T-helper 17 cell (primary cell): ENCODE data around the gene TPSG1. TPM values are rescaled to one million over a fixed set of nuclear protein-coding genes. Genes with fewer than 3 reads are reported as not detected.

Experiments used
- ATAC-seq: fragments of 150-1000 bp; cut with Tn5 transposase; 2 replicates; pipeline ENCODE4 v1.10.0; 2021; ENCODE audit warnings: mild to moderate bottlenecking, moderate library complexity
- DNase-seq, 3 donors: peaks; one replicate each; pipeline versions ENCODE4 v3.0.0 to v3.0.0-alpha.2; 2020 to 2021
- H3K9me3 ChIP-seq: one replicate; pipeline ENCODE4 v1.7.0; 2013; ENCODE audit warnings: low read length, mild to moderate bottlenecking; ENCODE audit not compliant: control insufficient read depth, poor library complexity, severe bottlenecking
- H3K27ac Mint-ChIP-seq: one replicate; pipeline ENCODE4 v1.8.0; 2022; ENCODE audit warnings: mild to moderate bottlenecking, moderate library complexity, mixed read lengths
- H3K27me3 Mint-ChIP-seq: one replicate; pipeline ENCODE4 v1.8.0; 2022; ENCODE audit warnings: mixed read lengths
- H3K36me3 Mint-ChIP-seq: one replicate; pipeline ENCODE4 v1.8.0; 2022; ENCODE audit warnings: low read depth, mixed read lengths
- H3K4me1 Mint-ChIP-seq: one replicate; pipeline ENCODE4 v1.8.0; 2022; ENCODE audit warnings: mild to moderate bottlenecking, mixed read lengths
- H3K4me3 Mint-ChIP-seq: one replicate; pipeline ENCODE4 v1.8.0; 2022; ENCODE audit warnings: mild to moderate bottlenecking, moderate library complexity, mixed read lengths
- total RNA-seq, 4 donors: library from RNA in 2 of 4; stranded (reverse) in 2 of 4; gene quantifications; one replicate each; pipeline ENCODE4 v1.2.3 and lab custom pipeline; 2022 to 2026

Gene TPSG1
- total RNA-seq, 2 donors from 2014 or later: not detected

DNA sequence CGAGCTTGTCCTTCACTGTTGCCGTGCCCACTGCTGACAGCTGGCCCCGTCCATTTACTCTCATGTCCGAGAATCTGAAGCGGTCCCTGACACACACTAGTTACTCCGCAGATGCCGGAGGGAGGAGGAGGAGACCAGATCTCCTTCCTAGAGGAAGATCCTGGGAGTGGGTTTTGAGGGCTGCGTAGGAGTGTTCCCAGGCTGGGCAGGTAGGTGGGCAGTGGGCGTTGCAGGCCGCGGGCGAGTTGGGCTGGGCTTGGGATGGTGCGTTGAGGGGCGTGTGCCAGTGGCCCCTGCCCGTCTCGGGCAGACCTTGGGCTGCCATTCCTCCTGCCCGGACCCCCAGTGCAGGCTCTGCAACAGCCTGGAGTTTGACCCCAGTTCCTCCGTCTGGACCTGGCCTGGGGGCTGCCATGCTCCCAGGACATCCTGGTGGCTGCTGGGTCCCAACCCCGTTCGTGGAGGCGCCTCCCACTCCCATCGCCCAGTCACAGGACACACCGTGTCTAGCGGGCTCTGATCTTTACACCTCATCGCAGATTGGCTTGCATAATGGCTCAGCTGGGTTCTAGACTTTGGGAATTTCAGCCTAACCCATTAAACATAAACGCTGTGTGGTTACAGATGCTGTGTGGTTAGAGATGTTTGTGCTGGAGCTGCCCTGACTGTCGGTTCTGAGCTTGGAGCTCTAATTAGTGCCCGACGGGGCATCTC, 49.3 kb downstream of the TPSG1 start:
- no peaks in the 10 kb centered on the region for H3K4me1 Mint-ChIP-seq
- DNase-seq: no peak
- H3K36me3 Mint-ChIP-seq: no peaks in the 10 kb centered on the region
- H3K27me3 Mint-ChIP-seq: no peaks in the 10 kb centered on the region
- H3K27ac Mint-ChIP-seq: no peak overlapping the region
- ATAC-seq: no peak
- H3K4me3 Mint-ChIP-seq: no peak overlapping the region
- no peaks in the 10 kb centered on the region for H3K9me3 ChIP-seq

- H3K36me3 Mint-ChIP-seq: no peaks in the 10 kb centered on the region
- ATAC-seq (no peak), DNase-seq (no peak)
- H3K4me1 Mint-ChIP-seq: no peaks in the 10 kb centered on the region
- H3K27ac Mint-ChIP-seq: no peak overlapping the region
- H3K9me3 ChIP-seq: no peaks in the 10 kb centered on the region
- H3K4me3 Mint-ChIP-seq: no peak overlapping the region
- no peaks in the 10 kb centered on the region for H3K27me3 Mint-ChIP-seq
Observed at GRCh38 chr16:1174477-1175357, 50.4 kb downstream of the TPSG1 start.

GRCh38 chr16:1173788-1174451, 51.1 kb downstream of the TPSG1 start:
- no peaks in the 10 kb centered on the region for H3K4me1 Mint-ChIP-seq
- H3K36me3 Mint-ChIP-seq: no peaks in the 10 kb centered on the region
- no peaks in the 10 kb centered on the region for H3K27me3 Mint-ChIP-seq
- DNase-seq (no peak), ATAC-seq (no peak)
- H3K9me3 ChIP-seq: no peaks in the 10 kb centered on the region
- H3K27ac Mint-ChIP-seq: no peak overlapping the region
- H3K4me3 Mint-ChIP-seq: no peak overlapping the region

GRCh38 chr16:1172651-1173050, 52.4 kb downstream of the TPSG1 start:
- no peaks in the 10 kb centered on the region for H3K4me1 Mint-ChIP-seq
- no peak overlapping the region for H3K4me3 Mint-ChIP-seq
- no peaks in the 10 kb centered on the region for H3K27me3 Mint-ChIP-seq
- H3K36me3 Mint-ChIP-seq: no peaks in the 10 kb centered on the region
- ATAC-seq (no peak), DNase-seq (no peak)
- H3K9me3 ChIP-seq: no peaks in the 10 kb centered on the region
- H3K27ac Mint-ChIP-seq: no peak overlapping the region

DNA sequence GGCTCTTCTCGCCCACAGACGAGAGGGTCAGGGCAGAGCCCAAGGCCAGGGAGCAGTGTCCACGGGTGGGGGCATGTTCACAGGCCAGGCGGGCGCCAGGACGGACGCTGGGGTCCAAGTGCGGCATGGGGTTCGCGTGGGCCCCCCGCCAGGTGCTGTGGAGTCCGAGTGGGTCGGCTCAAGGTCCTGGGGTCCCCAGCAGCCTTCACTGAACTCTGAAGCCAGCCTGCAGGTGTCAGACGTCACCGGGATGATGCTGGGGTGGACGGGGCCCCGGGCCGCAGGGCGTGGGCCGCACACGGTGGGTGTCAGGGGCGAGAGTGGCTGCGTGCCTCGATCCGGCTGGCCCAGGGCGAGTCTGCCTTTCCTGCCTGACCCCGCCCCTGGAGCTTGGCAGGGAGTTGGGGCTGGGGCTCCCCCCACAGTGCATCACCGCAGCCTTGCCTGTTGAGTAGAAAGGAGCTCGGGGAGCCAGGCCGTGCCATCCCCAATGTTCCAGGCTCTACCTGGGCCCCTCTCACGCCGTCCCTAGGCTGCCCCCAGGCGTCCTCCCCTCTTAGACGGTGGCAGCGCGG, 53.1 kb downstream of the TPSG1 start:
- no peak for DNase-seq
- Mint-ChIP-seq H3K4me3 (no peak overlapping the region), H3K27me3 (no peaks in the 10 kb centered on the region), H3K27ac (no peak overlapping the region), H3K4me1 (no peaks in the 10 kb centered on the region), H3K36me3 (no peaks in the 10 kb centered on the region)
- no peaks in the 10 kb centered on the region for H3K9me3 ChIP-seq
- ATAC-seq: no peak

Other genes with a start within 250 kb of the TPSG1 start
- 1 to 10 TPM; 1.1 to 3.1 TPM for gene SOX8, start 243.5 kb downstream of the TPSG1 start, total RNA-seq
- not detected for gene SSTR5, start 152.5 kb downstream of the TPSG1 start, total RNA-seq
- not detected for gene C1QTNF8, start 129.0 kb downstream of the TPSG1 start, total RNA-seq
- 1 to 10 TPM; 8.6 to 9.5 TPM for gene CACNA1H, start 72.2 kb downstream of the TPSG1 start, total RNA-seq
- not detected for gene TPSB2, start 4.9 kb upstream of the TPSG1 start, total RNA-seq
- not detected for gene TPSAB1, start 15.4 kb upstream of the TPSG1 start, total RNA-seq
- not detected for gene TPSD1, start 30.8 kb upstream of the TPSG1 start, total RNA-seq
- 100 to 1,000 TPM; 233 to 249 TPM for gene UBE2I, start 84.4 kb upstream of the TPSG1 start, total RNA-seq
- gene BAIAP3, start 108.4 kb upstream of the TPSG1 start, total RNA-seq: 10 to 100 TPM; 11.8 to 20.0 TPM
- gene TSR3, start 126.6 kb upstream of the TPSG1 start, total RNA-seq: 10 to 100 TPM; 24.4 to 27.7 TPM
- gene GNPTG, start 126.7 kb upstream of the TPSG1 start, total RNA-seq: 10 to 100 TPM; 39.2 to 48.0 TPM
- gene UNKL, start 189.4 kb upstream of the TPSG1 start, total RNA-seq: 10 to 100 TPM; 63.0 to 64.8 TPM
- gene UQCC4, start 195.5 kb upstream of the TPSG1 start, total RNA-seq: 1 to 10 TPM; 7.0 to 8.8 TPM
- not detected for gene PERCC1, start 205.8 kb upstream of the TPSG1 start, total RNA-seq
- 1 to 10 TPM; 1.3 to 3.6 TPM for gene CCDC154, start 219.3 kb upstream of the TPSG1 start, total RNA-seq
- 100 to 1,000 TPM in 1 of 2 donors, 10 to 100 TPM in 1; 93.9 to 113 TPM for gene CLCN7, start 249.8 kb upstream of the TPSG1 start, total RNA-seq